Smooth muscle cell (in vitro differentiated cells): ENCODE results near the gene LACTBL1. TPM values are rescaled to one million over a fixed set of nuclear protein-coding genes. Genes with fewer than 3 reads are reported as not detected.
"Not testable (repeated sequence)": the region's sequence is repeated elsewhere in the genome, so short reads cannot be mapped to it uniquely, and the experiment has no call there.

ENCODE experiments used
- DNase-seq: peaks from one replicate; lab custom pipeline; 2025; ENCODE audit not compliant: unreplicated experiment; lab: John Stamatoyannopoulos, UW
- H2AFZ ChIP-seq: fragments of 200-600 bp; sonication (generic); 2 replicates; pipeline ENCODE4 v1.6.0; 2016; ENCODE audit warnings: antibody characterized with exemption, low read depth, mild to moderate bottlenecking
- H3F3A ChIP-seq: fragments of 200-600 bp; sonication (generic); 2 replicates; pipeline ENCODE4 v1.6.0; 2017; ENCODE audit warnings: antibody characterized with exemption, low read depth
- H3K27ac ChIP-seq: fragments of 200-600 bp; sonication (generic); 2 replicates; pipeline ENCODE4 v1.5.1; 2016; ENCODE audit warnings: low read depth, mild to moderate bottlenecking
- H3K27me3 ChIP-seq: fragments of 200-600 bp; sonication (generic); 2 replicates; pipeline ENCODE4 v1.6.1; 2016; ENCODE audit warnings: low read depth, mild to moderate bottlenecking
- H3K36me3 ChIP-seq: fragments of 200-600 bp; sonication (generic); 2 replicates; pipeline ENCODE4 v1.5.1; 2016; ENCODE audit warnings: low read depth
- H3K4me1 ChIP-seq: fragments of 200-600 bp; sonication (generic); 2 replicates; pipeline ENCODE4 v1.5.1; 2016; ENCODE audit warnings: low read depth
- H3K4me2 ChIP-seq: fragments of 200-600 bp; sonication (generic); 2 replicates; pipeline ENCODE4 v1.6.0; 2016; ENCODE audit warnings: mild to moderate bottlenecking
- H3K4me3 ChIP-seq: fragments of 200-600 bp; sonication (generic); 2 replicates; pipeline ENCODE4 v1.5.1; 2016; ENCODE audit warnings: mild to moderate bottlenecking
- H3K79me2 ChIP-seq: fragments of 200-600 bp; sonication (generic); 2 replicates; pipeline ENCODE4 v1.6.0; 2016; ENCODE audit warnings: low read depth, mild to moderate bottlenecking
- H3K9ac ChIP-seq: fragments of 200-600 bp; sonication (generic); 2 replicates; pipeline ENCODE4 v1.6.0; 2016; ENCODE audit warnings: low read depth
- H3K9me3 ChIP-seq: fragments of 200-600 bp; sonication (generic); replicated peaks from 2 replicates; pipeline ENCODE4 v1.5.1; 2016; ENCODE audit warnings: low read depth
- H4K20me1 ChIP-seq: fragments of 200-600 bp; sonication (generic); 2 replicates; pipeline ENCODE4 v1.6.0; 2016; ENCODE audit warnings: low read depth
- CTCF ChIP-seq: fragments of 200-600 bp; sonication (generic); IDR thresholded peaks from 2 replicates; pipeline ENCODE4 v1.5.1; 2017; ENCODE audit warnings: borderline replicate concordance, mild to moderate bottlenecking, antibody characterized with exemption; ENCODE audit not compliant: insufficient read depth, poor library complexity, severe bottlenecking
- WGBS: methylation state at CpG from one replicate; pipeline ENCODE4 v1.1.7; 2016; ENCODE audit warnings: low lambda C conversion rate; 5-methylcytosine and 5-hydroxymethylcytosine counted together
- polyA plus RNA-seq: library from polyadenylated mRNA; unstranded; fragments of >200 nt; fragmentation: Nextera tagmentation; extraction: Ambion mirVana; gene quantifications from 2 replicates; pipeline ENCODE4 v1.2.1, GENCODE V29; 2016
- total RNA-seq: library from RNA; depleted of rRNA; stranded (reverse); fragments of >200 nt; gene quantifications from 2 replicates; pipeline ENCODE4 v1.2.3, GENCODE V29; 2014

Gene LACTBL1
- total and polyA plus RNA-seq, 2 experiments from 2014 or later = not detected

GRCh38 chr1:23004112-23004511 lies 31.4 kb upstream of the LACTBL1 start:
- Histone ChIP-seq H3K4me1 (no peaks in the 10 kb centered on the region), H3K9ac (no peak overlapping the region), H4K20me1 (no peaks in the 10 kb centered on the region), H3K79me2 (no peaks in the 10 kb centered on the region), H3K27me3 (peaks cover 3% of the 10 kb centered on the region), H2AFZ (no peak overlapping the region), H3K27ac (no peak overlapping the region), H3F3A (no peaks in the 10 kb centered on the region), H3K4me2 (no peak overlapping the region), H3K36me3 (no peaks in the 10 kb centered on the region), H3K9me3 (no peaks in the 10 kb centered on the region), H3K4me3 (no peak overlapping the region)
- no peak for TF ChIP-seq CTCF
- WGBS = 91% methylated on average over 3 of the region's 3 CpGs
- no peak for DNase-seq

- not testable (repeated sequence) for H3K9me3 ChIP-seq, H3K27me3 ChIP-seq, H3K4me1 ChIP-seq, H2AFZ ChIP-seq, H3K9ac ChIP-seq, H4K20me1 ChIP-seq, DNase-seq, H3K4me2 ChIP-seq, H3K27ac ChIP-seq, H3K79me2 ChIP-seq, H3K36me3 ChIP-seq, H3K4me3 ChIP-seq, H3F3A ChIP-seq
- 94% methylated on average over 7 of the region's 7 CpGs for WGBS
These were observed 29.6 kb upstream of the LACTBL1 start for GRCh38 chr1:23002218-23002617.

- WGBS = 95% methylated on average over 3 of the region's 3 CpGs
- H3K27me3 ChIP-seq, H3K4me1 ChIP-seq, H2AFZ ChIP-seq, H3K79me2 ChIP-seq, H3K27ac ChIP-seq, H4K20me1 ChIP-seq, H3K9me3 ChIP-seq, H3K4me3 ChIP-seq, H3K4me2 ChIP-seq, H3K9ac ChIP-seq, H3K36me3 ChIP-seq, DNase-seq, H3F3A ChIP-seq: not testable (repeated sequence)
These were observed 27.5 kb upstream of the LACTBL1 start for GRCh38 chr1:23000133-23000532.

GRCh38 chr1:22997528-22997927 lies 24.9 kb upstream of the LACTBL1 start:
- WGBS = 88% methylated on average over 5 of the region's 5 CpGs

GRCh38 chr1:22995774-22996173 lies 23.1 kb upstream of the LACTBL1 start:
- TF ChIP-seq CTCF = no peak
- Histone ChIP-seq H3K4me2 (no peak overlapping the region), H3K36me3 (no peaks in the 10 kb centered on the region), H3F3A (no peaks in the 10 kb centered on the region), H3K9me3 (peaks cover 17% of the 10 kb centered on the region), H3K27me3 (no peaks in the 10 kb centered on the region), H3K9ac (no peak overlapping the region), H3K79me2 (no peaks in the 10 kb centered on the region), H3K4me3 (no peak overlapping the region), H3K27ac (no peak overlapping the region), H3K4me1 (no peaks in the 10 kb centered on the region), H2AFZ (no peak overlapping the region), H4K20me1 (no peaks in the 10 kb centered on the region)
- no peak for DNase-seq

More at GRCh38 chr1:22997528-22997927, 24.9 kb upstream of the LACTBL1 start:
- H2AFZ ChIP-seq, H3K36me3 ChIP-seq, H3K4me1 ChIP-seq, H3K27me3 ChIP-seq, H3K4me2 ChIP-seq, H3K4me3 ChIP-seq, H3K79me2 ChIP-seq, H3K27ac ChIP-seq, H3K9ac ChIP-seq, H3F3A ChIP-seq, DNase-seq, H4K20me1 ChIP-seq: not testable (repeated sequence)
- H3K9me3 ChIP-seq = peaks cover 16% of the 10 kb centered on the region

GRCh38 chr1:22993220-22993795 lies 20.6 kb upstream of the LACTBL1 start:
- not testable (repeated sequence) for H3K79me2 ChIP-seq

GRCh38 chr1:22992384-22992783 lies 19.7 kb upstream of the LACTBL1 start:
- H2AFZ ChIP-seq, H3K4me2 ChIP-seq: not testable (repeated sequence)
- 66% methylated on average over 3 of the region's 3 CpGs for WGBS

More at GRCh38 chr1:22993220-22993795, 20.6 kb upstream of the LACTBL1 start:
- not testable (repeated sequence) for H3K4me2 ChIP-seq, H3F3A ChIP-seq, H3K4me3 ChIP-seq, H2AFZ ChIP-seq, H3K9ac ChIP-seq, H4K20me1 ChIP-seq, H3K36me3 ChIP-seq, H3K27ac ChIP-seq, H3K27me3 ChIP-seq, DNase-seq, H3K4me1 ChIP-seq
- H3K9me3 ChIP-seq = peaks cover 17% of the 10 kb centered on the region
- WGBS = 76% methylated on average over 6 of the region's 6 CpGs

More at GRCh38 chr1:22992384-22992783, 19.7 kb upstream of the LACTBL1 start:
- peaks cover 17% of the 10 kb centered on the region for H3K9me3 ChIP-seq
- not testable (repeated sequence) for H4K20me1 ChIP-seq, H3K9ac ChIP-seq, H3K4me1 ChIP-seq, H3K27ac ChIP-seq, H3K79me2 ChIP-seq, DNase-seq, H3F3A ChIP-seq, H3K36me3 ChIP-seq, H3K27me3 ChIP-seq, H3K4me3 ChIP-seq
